Liver (tissue), 9 donors: ENCODE data around the gene STRBP. TPM values are rescaled to one million over a fixed set of nuclear protein-coding genes. Genes with fewer than 3 reads are reported as not detected.

Experiments used
- DNase-seq: peaks from one replicate; pipeline ENCODE4 v3.0.0-alpha.2; 2017; ENCODE audit warnings: low spot score
- H3K27ac ChIP-seq, 2 donors: one replicate each; pipeline ENCODE4 v1.7.0; 2013; ENCODE audit warnings: inconsistent platforms in 2 of 2, low read length in 2 of 2, control low read depth in 1 of 2, low read depth in 1 of 2, mild to moderate bottlenecking in 1 of 2
- H3K27me3 ChIP-seq, 4 donors: one replicate each; pipeline versions ENCODE4 v1.6.1 to v1.7.0; 2013; ENCODE audit warnings: low read length in 3 of 4, inconsistent platforms in 1 of 4, mild to moderate bottlenecking in 1 of 4, moderate library complexity in 1 of 4; ENCODE audit not compliant: control insufficient read depth in 4 of 4, insufficient read depth in 4 of 4
- H3K36me3 ChIP-seq, 4 donors: one replicate each; pipeline versions ENCODE4 v1.6.1 to v1.7.0; 2013; ENCODE audit warnings: low read length in 3 of 4, mild to moderate bottlenecking in 3 of 4, low read depth in 1 of 4, moderate library complexity in 1 of 4; ENCODE audit not compliant: control insufficient read depth in 4 of 4, insufficient read depth in 3 of 4
- H3K4me1 ChIP-seq, 4 donors: one replicate each; pipeline versions ENCODE4 v1.6.1 to v1.7.0; 2013; ENCODE audit warnings: low read length in 3 of 4, mild to moderate bottlenecking in 3 of 4, moderate library complexity in 1 of 4; ENCODE audit not compliant: control insufficient read depth in 4 of 4, insufficient read depth in 4 of 4
- H3K4me3 ChIP-seq, 3 donors: one replicate each; pipeline versions ENCODE4 v1.6.1 to v1.7.0; 2013; ENCODE audit warnings: low read length in 3 of 3, control low read depth in 1 of 3, low read depth in 1 of 3, mild to moderate bottlenecking in 1 of 3
- H3K9ac ChIP-seq, 2 donors: one replicate each; pipeline ENCODE4 v1.7.0; 2013; ENCODE audit warnings: low read length in 2 of 2, mild to moderate bottlenecking in 2 of 2, moderate library complexity in 2 of 2, control low read depth in 1 of 2, low read depth in 1 of 2
- H3K9me3 ChIP-seq, 4 donors: one replicate each; pipeline versions ENCODE4 v1.6.1 to v1.7.0; 2013; ENCODE audit warnings: low read length in 3 of 4; ENCODE audit not compliant: control insufficient read depth in 4 of 4
- EGR1 ChIP-seq, 2 donors: IDR thresholded peaks; 2 replicates each; pipeline ENCODE4 v1.6.1; 2016 to 2018; ENCODE audit warnings: antibody characterized with exemption in 2 of 2, low read depth in 2 of 2
- FOXA1 ChIP-seq: IDR thresholded peaks from 2 replicates; pipeline ENCODE4 v1.6.1; 2016; ENCODE audit warnings: antibody characterized with exemption
- FOXA2 ChIP-seq: IDR thresholded peaks from 2 replicates; pipeline ENCODE4 v1.6.1; 2016; ENCODE audit warnings: antibody characterized with exemption
- GABPA ChIP-seq, 2 donors: IDR thresholded peaks in 1 of 2; conservative IDR thresholded peaks in 1 of 2; 2 replicates each; pipeline ENCODE4 v1.6.1; 2016; ENCODE audit warnings: antibody characterized with exemption in 2 of 2, mild to moderate bottlenecking in 1 of 2, moderate library complexity in 1 of 2
- HNF4A ChIP-seq, 2 donors: conservative IDR thresholded peaks; 2 replicates each; pipeline ENCODE4 v1.6.1; 2016; ENCODE audit warnings: antibody characterized with exemption in 2 of 2, mild to moderate bottlenecking in 2 of 2
- HNF4G ChIP-seq: IDR thresholded peaks from 2 replicates; pipeline ENCODE4 v1.6.1; 2016; ENCODE audit warnings: antibody characterized with exemption
- JUND ChIP-seq, 2 donors: IDR thresholded peaks; 2 replicates each; pipeline ENCODE4 v1.6.1; 2016; ENCODE audit warnings: antibody characterized with exemption in 2 of 2
- NR2F2 ChIP-seq: IDR thresholded peaks from 2 replicates; pipeline ENCODE4 v1.6.1; 2016; ENCODE audit warnings: antibody characterized with exemption
- RAD21 ChIP-seq, 2 donors: IDR thresholded peaks; 2 replicates each; pipeline ENCODE4 v1.6.1; 2016; ENCODE audit warnings: antibody characterized with exemption in 2 of 2, mild to moderate bottlenecking in 2 of 2
- RXRA ChIP-seq, 2 donors: IDR thresholded peaks; 2 replicates each; pipeline ENCODE4 v1.6.1; 2017 to 2018; ENCODE audit warnings: antibody characterized with exemption in 2 of 2, mild to moderate bottlenecking in 1 of 2
- SP1 ChIP-seq: IDR thresholded peaks from 2 replicates; pipeline ENCODE4 v1.6.1; 2018; ENCODE audit warnings: antibody characterized with exemption, mild to moderate bottlenecking
- TAF1 ChIP-seq: conservative IDR thresholded peaks from 2 replicates; pipeline ENCODE4 v1.6.1; 2016; ENCODE audit warnings: antibody characterized with exemption, mild to moderate bottlenecking
- YY1 ChIP-seq: IDR thresholded peaks from 2 replicates; pipeline ENCODE4 v1.6.1; 2016; ENCODE audit warnings: antibody characterized with exemption, mild to moderate bottlenecking
- WGBS: extraction: QIAGEN DNeasy Blood & Tissue Kit; methylation state at CpG from one replicate; pipeline ENCODE4 v1.1.7; 2013; 5-methylcytosine and 5-hydroxymethylcytosine counted together
- polyA plus RNA-seq, 2 donors: library from polyadenylated mRNA; stranded (reverse) in 1 of 2; unstranded in 1 of 2; fragments of 200-250 nt in 1 of 2; fragments of >200 nt in 1 of 2; fragmentation: Nextera tagmentation in 1 of 2; extraction: Ambion mirVana in 1 of 2; gene quantifications; one replicate each; pipeline versions ENCODE4 v1.2.1 to v1.2.3, GENCODE V29; 2013 to 2015
- total RNA-seq, 2 donors: library from RNA; depleted of rRNA; stranded (reverse); fragments of >200 nt; gene quantifications; one replicate each; pipeline ENCODE4 v1.2.3, GENCODE V29; 2014
- TF ChIP-seq, protein P1 (sequence below): IDR thresholded peaks from 2 replicates; pipeline ENCODE4 v1.6.1; 2016; ENCODE audit warnings: antibody characterized with exemption
- TF ChIP-seq, protein P2 (sequence below): IDR thresholded peaks from 2 replicates; pipeline ENCODE4 v1.6.1; 2016; ENCODE audit warnings: antibody characterized with exemption
- TF ChIP-seq, protein P3 (sequence below): fragments of 150-350 bp; IDR thresholded peaks from 2 replicates; pipeline ENCODE4 v1.5.1; 2017; ENCODE audit warnings: improper control_type of control experiment, low read depth, low read length; ENCODE audit not compliant: missing input control
- TF ChIP-seq, protein P4 (sequence below): IDR thresholded peaks from 2 replicates; pipeline ENCODE4 v1.6.1; 2016; ENCODE audit warnings: antibody characterized with exemption
- TF ChIP-seq, protein P5 (sequence below): IDR thresholded peaks from 2 replicates; pipeline ENCODE4 v1.6.1; 2016; ENCODE audit warnings: antibody characterized with exemption, mild to moderate bottlenecking
- donor health status: healthy.
- donor health status: healthy.
- donor health status: healthy.
- donor health status: healthy.
- donor health status: healthy.

The STRBP gene
- total and polyA plus RNA-seq, 4 donors = 4.3 to 17.2 (median 8.5) TPM

DNA sequence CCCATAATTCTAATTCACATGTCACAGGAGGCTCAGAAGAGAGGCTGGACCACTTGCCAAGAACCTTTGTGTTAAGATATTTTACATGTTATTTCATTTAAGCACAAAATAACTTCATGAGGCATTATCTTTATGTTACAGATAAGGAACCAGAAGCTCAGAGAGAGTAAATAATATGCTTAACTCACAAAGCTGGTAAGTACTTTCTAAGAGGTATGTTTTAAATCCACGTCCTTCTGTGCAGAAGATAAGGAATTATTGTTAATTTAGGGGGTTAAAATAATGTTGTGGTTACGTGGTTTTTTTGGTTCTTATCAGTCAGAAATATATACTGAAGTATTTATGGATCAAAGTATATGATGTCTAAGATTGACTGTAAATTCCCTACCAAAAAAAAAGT, 8.0 kb downstream of the STRBP start:
- Histone ChIP-seq H3K9ac (no peak overlapping the region), H3K27me3 (no peaks in the 10 kb centered on the region), H3K4me1 (peaks cover 0 to 5% (median under 1%) of the 10 kb centered on the region in 4 donors), H3K4me3 (no peak overlapping the region), H3K9me3 (no peaks in the 10 kb centered on the region), H3K27ac (no peak overlapping the region), H3K36me3 (no peaks in the 10 kb centered on the region)
- no peak for TF ChIP-seq TAF1
- TF ChIP-seq HNF4G = no peak
- no peak for TF ChIP-seq GABPA (IDR thresholded peaks at IDR 0.05 in 1 of 2, conservative IDR thresholded peaks at IDR 0.05 in 1 of 2)
- TF ChIP-seq, protein P1, sequence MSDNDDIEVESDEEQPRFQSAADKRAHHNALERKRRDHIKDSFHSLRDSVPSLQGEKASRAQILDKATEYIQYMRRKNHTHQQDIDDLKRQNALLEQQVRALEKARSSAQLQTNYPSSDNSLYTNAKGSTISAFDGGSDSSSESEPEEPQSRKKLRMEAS = no peak
- TF ChIP-seq JUND (IDR thresholded peaks at IDR 0.05) = no peak
- TF ChIP-seq, protein P2, sequence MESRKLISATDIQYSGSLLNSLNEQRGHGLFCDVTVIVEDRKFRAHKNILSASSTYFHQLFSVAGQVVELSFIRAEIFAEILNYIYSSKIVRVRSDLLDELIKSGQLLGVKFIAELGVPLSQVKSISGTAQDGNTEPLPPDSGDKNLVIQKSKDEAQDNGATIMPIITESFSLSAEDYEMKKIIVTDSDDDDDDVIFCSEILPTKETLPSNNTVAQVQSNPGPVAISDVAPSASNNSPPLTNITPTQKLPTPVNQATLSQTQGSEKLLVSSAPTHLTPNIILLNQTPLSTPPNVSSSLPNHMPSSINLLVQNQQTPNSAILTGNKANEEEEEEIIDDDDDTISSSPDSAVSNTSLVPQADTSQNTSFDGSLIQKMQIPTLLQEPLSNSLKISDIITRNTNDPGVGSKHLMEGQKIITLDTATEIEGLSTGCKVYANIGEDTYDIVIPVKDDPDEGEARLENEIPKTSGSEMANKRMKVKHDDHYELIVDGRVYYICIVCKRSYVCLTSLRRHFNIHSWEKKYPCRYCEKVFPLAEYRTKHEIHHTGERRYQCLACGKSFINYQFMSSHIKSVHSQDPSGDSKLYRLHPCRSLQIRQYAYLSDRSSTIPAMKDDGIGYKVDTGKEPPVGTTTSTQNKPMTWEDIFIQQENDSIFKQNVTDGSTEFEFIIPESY = no peak
- no peak for TF ChIP-seq EGR1 (IDR thresholded peaks at IDR 0.05; ENCODE audit: low read depth in 2 of 2)
- TF ChIP-seq RAD21 (IDR thresholded peaks at IDR 0.05) = no peak
- no peak for TF ChIP-seq HNF4A (conservative IDR thresholded peaks at IDR 0.05)
- no peak for TF ChIP-seq SP1
- TF ChIP-seq, protein P3, sequence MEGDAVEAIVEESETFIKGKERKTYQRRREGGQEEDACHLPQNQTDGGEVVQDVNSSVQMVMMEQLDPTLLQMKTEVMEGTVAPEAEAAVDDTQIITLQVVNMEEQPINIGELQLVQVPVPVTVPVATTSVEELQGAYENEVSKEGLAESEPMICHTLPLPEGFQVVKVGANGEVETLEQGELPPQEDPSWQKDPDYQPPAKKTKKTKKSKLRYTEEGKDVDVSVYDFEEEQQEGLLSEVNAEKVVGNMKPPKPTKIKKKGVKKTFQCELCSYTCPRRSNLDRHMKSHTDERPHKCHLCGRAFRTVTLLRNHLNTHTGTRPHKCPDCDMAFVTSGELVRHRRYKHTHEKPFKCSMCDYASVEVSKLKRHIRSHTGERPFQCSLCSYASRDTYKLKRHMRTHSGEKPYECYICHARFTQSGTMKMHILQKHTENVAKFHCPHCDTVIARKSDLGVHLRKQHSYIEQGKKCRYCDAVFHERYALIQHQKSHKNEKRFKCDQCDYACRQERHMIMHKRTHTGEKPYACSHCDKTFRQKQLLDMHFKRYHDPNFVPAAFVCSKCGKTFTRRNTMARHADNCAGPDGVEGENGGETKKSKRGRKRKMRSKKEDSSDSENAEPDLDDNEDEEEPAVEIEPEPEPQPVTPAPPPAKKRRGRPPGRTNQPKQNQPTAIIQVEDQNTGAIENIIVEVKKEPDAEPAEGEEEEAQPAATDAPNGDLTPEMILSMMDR = no peak
- TF ChIP-seq YY1 = no peak
- no peak for TF ChIP-seq RXRA (IDR thresholded peaks at IDR 0.05)
- TF ChIP-seq, protein P4, sequence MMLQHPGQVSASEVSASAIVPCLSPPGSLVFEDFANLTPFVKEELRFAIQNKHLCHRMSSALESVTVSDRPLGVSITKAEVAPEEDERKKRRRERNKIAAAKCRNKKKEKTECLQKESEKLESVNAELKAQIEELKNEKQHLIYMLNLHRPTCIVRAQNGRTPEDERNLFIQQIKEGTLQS = no peak
- no peak for TF ChIP-seq FOXA2
- DNase-seq = no peak
- WGBS = 79% methylated on average over 2 of the region's 2 CpGs

DNA sequence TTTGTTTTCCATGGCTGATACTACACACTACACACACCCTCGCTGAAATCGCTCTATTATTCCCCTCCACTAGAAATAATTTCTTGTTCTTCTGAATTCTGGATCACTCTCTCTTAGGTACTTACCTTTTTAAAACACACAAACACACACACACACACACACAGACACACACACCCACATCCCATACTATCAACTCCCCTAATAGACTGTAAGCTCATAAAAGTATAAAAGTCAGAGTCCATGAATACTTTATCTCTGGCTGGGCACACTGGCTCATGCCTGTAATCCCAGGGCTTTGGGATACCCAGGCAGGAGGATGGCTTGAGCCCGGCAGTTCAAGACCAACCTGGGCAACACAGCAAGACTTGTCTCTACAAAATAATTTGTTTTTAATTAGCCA, 11.1 kb downstream of the STRBP start:
- Histone ChIP-seq H3K27ac (no peak overlapping the region), H3K9me3 (no peaks in the 10 kb centered on the region), H3K27me3 (no peaks in the 10 kb centered on the region), H3K4me1 (peaks cover 0 to 3% (median under 1%) of the 10 kb centered on the region in 4 donors), H3K4me3 (no peak overlapping the region), H3K9ac (no peak overlapping the region), H3K36me3 (no peaks in the 10 kb centered on the region)
- no peak for DNase-seq
- 90% methylated on average over 3 of the region's 3 CpGs for WGBS
- TF ChIP-seq FOXA1 (no peak), SP1 (no peak), FOXA2 (no peak), NR2F2 (no peak), RAD21 (IDR thresholded peaks at IDR 0.05) (no peak), TAF1 (no peak), HNF4A (conservative IDR thresholded peaks at IDR 0.05) (no peak), RXRA (IDR thresholded peaks at IDR 0.05) (no peak), YY1 (no peak)
- TF ChIP-seq, protein P5, sequence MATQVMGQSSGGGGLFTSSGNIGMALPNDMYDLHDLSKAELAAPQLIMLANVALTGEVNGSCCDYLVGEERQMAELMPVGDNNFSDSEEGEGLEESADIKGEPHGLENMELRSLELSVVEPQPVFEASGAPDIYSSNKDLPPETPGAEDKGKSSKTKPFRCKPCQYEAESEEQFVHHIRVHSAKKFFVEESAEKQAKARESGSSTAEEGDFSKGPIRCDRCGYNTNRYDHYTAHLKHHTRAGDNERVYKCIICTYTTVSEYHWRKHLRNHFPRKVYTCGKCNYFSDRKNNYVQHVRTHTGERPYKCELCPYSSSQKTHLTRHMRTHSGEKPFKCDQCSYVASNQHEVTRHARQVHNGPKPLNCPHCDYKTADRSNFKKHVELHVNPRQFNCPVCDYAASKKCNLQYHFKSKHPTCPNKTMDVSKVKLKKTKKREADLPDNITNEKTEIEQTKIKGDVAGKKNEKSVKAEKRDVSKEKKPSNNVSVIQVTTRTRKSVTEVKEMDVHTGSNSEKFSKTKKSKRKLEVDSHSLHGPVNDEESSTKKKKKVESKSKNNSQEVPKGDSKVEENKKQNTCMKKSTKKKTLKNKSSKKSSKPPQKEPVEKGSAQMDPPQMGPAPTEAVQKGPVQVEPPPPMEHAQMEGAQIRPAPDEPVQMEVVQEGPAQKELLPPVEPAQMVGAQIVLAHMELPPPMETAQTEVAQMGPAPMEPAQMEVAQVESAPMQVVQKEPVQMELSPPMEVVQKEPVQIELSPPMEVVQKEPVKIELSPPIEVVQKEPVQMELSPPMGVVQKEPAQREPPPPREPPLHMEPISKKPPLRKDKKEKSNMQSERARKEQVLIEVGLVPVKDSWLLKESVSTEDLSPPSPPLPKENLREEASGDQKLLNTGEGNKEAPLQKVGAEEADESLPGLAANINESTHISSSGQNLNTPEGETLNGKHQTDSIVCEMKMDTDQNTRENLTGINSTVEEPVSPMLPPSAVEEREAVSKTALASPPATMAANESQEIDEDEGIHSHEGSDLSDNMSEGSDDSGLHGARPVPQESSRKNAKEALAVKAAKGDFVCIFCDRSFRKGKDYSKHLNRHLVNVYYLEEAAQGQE = no peak
